ENCODE results near the gene OR52I2.

Gene OR52I2

DNA sequence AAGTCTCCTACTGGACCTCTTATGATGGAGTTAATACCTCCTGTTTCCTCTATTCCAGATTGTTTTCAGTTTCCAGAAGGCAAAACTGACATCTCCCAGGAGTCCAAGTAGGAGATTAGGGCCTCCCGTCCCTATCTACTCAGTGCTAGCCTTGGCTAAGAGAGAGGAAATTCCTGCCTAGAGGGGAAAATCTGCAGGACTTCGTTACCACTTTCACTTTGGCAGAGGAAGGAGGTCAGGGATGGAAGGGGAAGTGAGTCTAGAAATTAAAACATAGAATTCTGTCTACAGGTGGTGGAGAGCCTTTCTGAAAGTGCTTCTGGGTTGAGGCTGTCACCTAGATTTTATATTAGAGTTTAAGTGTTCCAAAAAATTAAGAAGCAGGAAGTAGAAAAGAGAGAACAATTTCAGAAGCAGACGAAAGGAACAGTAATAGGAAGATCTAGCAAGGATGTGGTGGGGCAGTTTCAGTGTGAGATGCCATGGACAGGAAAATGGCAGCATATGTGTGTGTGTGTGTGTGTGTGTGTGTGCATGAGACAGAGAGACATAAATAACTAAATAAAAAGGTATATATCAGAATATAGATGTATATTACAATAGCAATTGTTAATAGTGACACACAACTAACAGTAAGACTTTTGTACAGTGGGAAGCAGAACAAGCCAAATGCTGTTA, 28.9 kb downstream of the OR52I2 start:
- FAIRE-seq = no peak

DNA sequence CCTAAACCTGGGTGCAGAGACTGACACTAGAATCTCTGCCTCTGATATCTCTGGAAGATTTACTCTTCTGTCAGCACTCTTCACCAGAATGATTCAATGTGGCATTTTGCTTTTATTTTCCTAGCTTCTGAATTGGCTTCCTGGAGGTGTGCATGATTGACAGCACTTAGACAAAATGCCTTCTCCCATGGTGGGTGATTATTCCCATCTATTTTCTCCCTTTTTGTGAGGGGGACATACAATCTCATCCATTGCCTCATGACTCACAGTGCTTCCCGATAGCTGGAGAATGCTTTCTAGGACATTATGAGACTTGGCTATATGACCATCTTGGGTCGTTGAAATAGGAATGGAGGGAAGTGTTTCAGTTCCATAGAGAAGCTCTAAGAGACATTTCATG, 30.4 kb downstream of the OR52I2 start:
- no peak for FAIRE-seq

DNA sequence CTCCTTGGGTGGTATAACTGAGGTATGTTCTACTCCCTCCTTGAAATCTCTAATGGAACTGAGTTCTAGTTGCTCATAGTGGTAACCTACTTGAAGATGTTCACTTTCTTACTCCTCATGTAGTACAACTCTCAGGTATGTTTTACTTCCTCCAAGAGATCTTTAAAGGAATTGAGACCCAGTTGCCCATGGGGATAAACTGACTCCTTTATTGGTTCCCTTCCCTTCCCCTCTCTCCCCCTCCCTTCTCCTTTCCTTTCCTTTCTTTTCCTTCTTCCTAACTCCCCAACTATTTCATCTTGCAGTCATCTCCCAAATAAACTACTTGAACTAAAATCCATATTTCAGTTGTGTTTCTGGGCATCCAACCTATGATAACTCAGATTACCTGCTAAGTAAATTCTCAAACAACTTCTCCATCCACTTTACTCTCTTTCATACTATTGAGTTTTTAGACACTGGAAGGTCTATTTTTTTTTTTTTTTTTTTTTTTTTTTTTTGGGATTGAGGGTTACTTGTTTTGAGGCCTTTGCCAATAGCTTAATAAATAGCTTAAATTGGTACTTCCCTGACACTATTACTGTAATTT, 34.4 kb downstream of the OR52I2 start:
- FAIRE-seq = no peak

DNA sequence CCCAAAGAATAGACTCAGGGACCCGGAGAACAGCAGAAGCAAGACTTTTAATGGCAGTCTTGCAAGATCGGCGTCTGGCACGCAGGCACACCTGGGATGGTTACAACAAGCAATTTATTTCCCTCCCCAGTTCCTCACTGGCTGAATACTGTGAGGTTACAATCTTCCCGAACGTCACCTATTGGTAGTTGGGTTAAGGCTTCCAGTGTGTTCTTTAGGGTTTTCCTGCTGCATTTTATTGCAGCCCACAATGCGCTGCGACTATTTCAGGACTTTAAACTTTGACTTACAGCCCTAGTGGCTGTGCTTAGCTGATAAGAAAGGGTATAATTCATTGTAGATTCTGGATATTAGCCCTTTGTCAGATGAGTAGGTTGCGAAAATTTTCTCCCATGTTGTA, 38.0 kb downstream of the OR52I2 start:
- no peak for FAIRE-seq

DNA sequence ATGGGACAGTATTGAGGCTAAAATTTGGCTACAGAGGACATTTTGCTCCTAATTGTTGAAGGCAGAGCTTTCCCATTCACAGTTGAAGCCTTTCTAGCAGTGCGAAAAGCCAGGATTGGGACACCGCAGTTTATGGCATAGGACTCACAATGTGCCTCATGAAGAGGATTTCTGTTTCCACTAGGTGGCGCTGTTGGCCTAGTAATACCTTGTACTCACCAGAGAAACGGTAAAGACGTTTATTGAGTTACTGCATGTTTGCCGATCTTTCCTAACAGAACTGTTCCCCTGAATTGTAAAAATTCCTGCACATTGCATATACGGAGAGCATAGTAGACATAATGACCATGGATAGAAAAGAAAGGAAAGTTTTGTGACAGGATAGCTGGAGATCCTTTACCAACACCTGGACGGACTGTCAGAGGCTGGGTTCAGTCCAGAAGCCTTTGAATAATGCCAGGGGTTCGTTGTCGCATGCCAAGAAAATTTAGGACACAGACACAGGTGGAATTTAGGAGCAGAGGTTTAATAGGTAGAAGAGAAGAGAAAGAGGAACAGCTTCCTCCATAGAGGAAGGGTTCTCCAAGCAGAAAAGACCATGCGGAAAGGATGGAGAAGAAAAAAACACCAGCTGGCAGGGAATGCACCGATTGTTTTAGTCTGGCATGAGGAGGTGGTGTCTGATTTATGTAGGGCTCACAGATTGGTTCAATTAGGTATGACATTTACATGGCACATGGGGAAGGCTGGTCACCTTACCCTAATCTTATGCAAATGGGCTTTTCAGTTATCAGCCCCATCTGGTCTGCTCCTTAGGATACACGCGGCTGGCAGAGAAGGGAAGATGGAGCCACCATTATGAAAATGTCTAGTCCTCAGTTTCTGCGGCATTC, 44.9 kb downstream of the OR52I2 start:
- FAIRE-seq = no peak

DNA sequence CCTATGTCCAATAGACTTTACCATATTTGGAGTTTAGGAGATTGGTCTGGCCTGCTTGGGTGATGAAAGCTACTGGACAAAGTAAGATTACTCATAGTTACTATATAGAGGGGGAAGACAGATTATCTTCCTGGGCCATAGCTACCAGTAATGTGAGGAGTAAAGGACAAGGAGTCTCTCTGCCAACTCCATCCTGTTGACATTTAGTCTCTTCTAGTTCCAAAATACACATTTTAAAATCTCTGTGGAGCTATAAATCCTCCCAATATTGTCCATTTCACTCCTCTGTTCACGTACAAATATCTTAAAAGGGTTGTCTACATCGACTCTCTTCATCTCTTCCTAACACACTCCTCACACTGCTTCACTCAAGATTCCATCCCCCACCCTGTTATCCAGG, 54.6 kb downstream of the OR52I2 start:
- no peak for FAIRE-seq

DNA sequence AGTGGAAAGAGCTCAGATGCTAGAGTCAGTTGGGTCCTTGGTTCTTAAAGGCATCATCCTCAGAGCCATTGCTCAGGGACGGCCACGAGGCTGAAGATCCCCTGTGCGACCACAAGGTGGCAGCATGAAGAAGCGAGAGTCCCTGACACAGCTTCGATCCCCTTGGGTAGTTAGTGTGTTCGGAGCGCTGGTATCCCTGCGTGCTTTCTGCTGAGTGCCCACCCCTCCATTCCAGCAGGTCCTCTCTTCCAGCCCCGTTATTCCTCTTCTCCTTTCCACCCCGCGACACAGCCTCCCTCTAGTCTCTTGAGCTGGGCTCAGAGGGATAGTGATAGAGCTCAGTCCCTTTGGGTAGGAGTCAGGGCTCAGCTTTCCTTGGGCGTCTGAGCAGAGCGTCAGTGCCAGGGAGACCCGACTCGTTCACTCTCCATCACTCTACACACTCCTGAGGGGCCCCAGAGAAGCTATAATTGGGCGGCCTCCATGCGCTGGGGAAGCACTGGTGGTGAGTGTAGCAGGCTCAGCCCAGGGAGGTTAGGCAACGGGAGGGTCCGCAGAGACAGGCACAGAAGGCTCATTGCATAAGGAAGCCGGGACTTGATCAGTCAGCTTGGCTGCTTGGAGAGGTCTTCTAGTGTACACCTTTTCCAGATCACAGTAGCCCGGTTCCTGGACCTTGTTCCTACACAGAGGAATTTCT, 55.6 kb downstream of the OR52I2 start, which contains the start of gene OR51D1:
TSS of gene OR51D1 (plus strand) at position 516 of the 700 bp plus-strand sequence. CDS start 2,314 bp downstream, outside the sequence.
- no peak for FAIRE-seq

DNA sequence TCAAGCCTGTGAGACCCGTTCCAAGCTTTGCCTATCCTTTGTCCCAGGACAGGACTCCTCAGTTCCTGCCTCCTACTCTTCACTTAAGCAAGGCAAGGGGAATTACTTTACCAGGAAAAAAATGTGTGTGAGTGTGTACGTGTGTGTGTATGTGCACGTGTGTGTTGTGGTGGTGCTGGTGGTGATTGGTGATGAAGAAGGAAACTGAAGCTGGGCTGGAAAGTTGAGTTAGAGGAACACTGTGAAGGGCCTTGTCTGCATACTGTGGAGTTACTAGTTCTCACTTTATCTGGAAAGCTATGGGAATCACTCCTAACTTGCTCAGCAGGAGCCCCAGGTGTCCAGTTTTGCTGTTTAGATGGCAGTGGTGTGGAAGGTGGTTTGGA, 56.1 kb downstream of the OR52I2 start:
- no peak for FAIRE-seq

DNA sequence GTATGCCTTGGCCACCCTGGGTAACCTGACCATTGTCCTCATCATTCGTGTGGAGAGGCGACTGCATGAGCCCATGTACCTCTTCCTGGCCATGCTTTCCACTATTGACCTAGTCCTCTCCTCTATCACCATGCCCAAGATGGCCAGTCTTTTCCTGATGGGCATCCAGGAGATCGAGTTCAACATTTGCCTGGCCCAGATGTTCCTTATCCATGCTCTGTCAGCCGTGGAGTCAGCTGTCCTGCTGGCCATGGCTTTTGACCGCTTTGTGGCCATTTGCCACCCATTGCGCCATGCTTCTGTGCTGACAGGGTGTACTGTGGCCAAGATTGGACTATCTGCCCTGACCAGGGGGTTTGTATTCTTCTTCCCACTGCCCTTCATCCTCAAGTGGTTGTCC, 58.4 kb downstream of the OR52I2 start:
- no peak for FAIRE-seq

DNA sequence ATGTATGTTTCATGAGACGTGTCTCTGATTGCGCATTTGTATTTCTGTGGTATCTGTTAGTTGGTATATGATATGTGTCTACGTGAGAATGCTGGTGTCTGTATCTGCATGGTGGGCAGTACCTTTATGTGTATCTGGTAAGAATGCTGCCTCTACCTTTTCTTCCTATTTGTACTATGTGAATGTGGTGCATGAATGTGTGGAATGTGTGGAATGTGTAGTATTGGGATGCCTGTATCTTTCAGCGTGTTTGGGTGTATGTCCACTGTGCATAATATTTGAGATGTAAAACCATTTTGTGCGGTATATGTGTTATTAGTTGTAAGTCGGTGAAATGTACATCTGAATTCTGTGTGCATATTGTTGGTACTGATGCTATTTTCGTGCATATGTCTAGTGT, 60.0 kb downstream of the OR52I2 start:
- FAIRE-seq = no peak

DNA sequence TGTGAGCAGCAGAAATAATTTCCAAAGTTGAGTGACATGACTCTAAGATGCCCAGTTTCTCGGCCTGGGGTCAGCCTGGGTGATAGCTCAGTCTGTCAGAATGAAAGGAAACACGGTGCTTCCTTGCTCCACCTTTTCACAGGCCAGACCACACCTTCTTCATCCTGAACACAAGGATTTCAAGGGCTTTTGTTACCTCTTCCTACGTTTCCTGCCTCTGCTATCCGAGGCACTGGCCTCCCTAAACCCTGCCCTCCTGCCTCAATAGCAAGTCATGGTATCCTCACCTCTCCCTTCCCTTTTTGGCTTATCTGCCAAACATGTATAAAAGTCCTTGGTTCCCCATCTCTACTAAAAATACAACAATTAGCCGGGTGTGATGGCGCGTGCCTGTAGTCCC, 60.5 kb downstream of the OR52I2 start:
- no peak for FAIRE-seq

All from islet of Langerhans (tissue), 1 donor.